ENCODE measurements around the gene TMEM244.

The TMEM244 gene

GRCh38 chr6:129857838-129858237 is 3.3 kb downstream of the TMEM244 start:
- H3K4me3 ChIP-seq (ENCODE audit: low read depth, low read length) = no peak overlapping the region
- H3K27ac ChIP-seq = no peak overlapping the region
- in situ Hi-C loops (cut with HindIII; ENCODE audit: low pct_ligation_motif_present, low sequenced_read_pairs) = no loop called here
- no peak for TF ChIP-seq CTCF (IDR thresholded peaks at IDR 0.05; ENCODE audit: low read depth, low read length, missing control alignments)
- no peaks in the 10 kb centered on the region for H3K36me3 ChIP-seq (replicated peaks)
- DNase-seq = no peak
- no peaks in the 10 kb centered on the region for H3K27me3 ChIP-seq (replicated peaks)

GRCh38 chr6:129853996-129854711 is 7.0 kb downstream of the TMEM244 start:
- in situ Hi-C loops (cut with HindIII; ENCODE audit: low pct_ligation_motif_present, low sequenced_read_pairs) = no loop called here
- no peaks in the 10 kb centered on the region for H3K27me3 ChIP-seq (replicated peaks)
- H3K27ac ChIP-seq = no peak overlapping the region
- TF ChIP-seq CTCF (IDR thresholded peaks at IDR 0.05; ENCODE audit: low read depth, low read length, missing control alignments) = no peak
- peak; percentile 9 for DNase-seq
- H3K36me3 ChIP-seq (replicated peaks) = no peaks in the 10 kb centered on the region
- H3K4me3 ChIP-seq (ENCODE audit: low read depth, low read length) = no peak overlapping the region

GRCh38 chr6:129852257-129852858 is 8.8 kb downstream of the TMEM244 start:
- DNase-seq = peak; percentile 34

GRCh38 chr6:129849456-129849855 is 11.7 kb downstream of the TMEM244 start:
- no peak for TF ChIP-seq CTCF (IDR thresholded peaks at IDR 0.05; ENCODE audit: low read depth, low read length, missing control alignments)
- H3K36me3 ChIP-seq (replicated peaks) = no peaks in the 10 kb centered on the region
- peak; percentile 70 for DNase-seq
- H3K27me3 ChIP-seq (replicated peaks) = no peaks in the 10 kb centered on the region
- no peak overlapping the region for H3K4me3 ChIP-seq (ENCODE audit: low read depth, low read length)
- in situ Hi-C loops (cut with HindIII; ENCODE audit: low pct_ligation_motif_present, low sequenced_read_pairs) = no loop called here
- no peak overlapping the region for H3K27ac ChIP-seq

More at GRCh38 chr6:129852257-129852858, 8.8 kb downstream of the TMEM244 start:
- in situ Hi-C loops (cut with HindIII; ENCODE audit: low pct_ligation_motif_present, low sequenced_read_pairs) = no loop called here
- no peak for TF ChIP-seq CTCF (IDR thresholded peaks at IDR 0.05; ENCODE audit: low read depth, low read length, missing control alignments)
- H3K4me3 ChIP-seq (ENCODE audit: low read depth, low read length) = no peak overlapping the region
- no peaks in the 10 kb centered on the region for H3K27me3 ChIP-seq (replicated peaks)
- H3K36me3 ChIP-seq (replicated peaks) = no peaks in the 10 kb centered on the region
- no peak overlapping the region for H3K27ac ChIP-seq

- no peaks in the 10 kb centered on the region for H3K27me3 ChIP-seq (replicated peaks)
- H3K4me3 ChIP-seq (ENCODE audit: low read depth, low read length) = no peak overlapping the region
- H3K27ac ChIP-seq = no peak overlapping the region
- in situ Hi-C loops (cut with HindIII; ENCODE audit: low pct_ligation_motif_present, low sequenced_read_pairs) = no loop called here
- no peak for DNase-seq
- no peak for TF ChIP-seq CTCF (IDR thresholded peaks at IDR 0.05; ENCODE audit: low read depth, low read length, missing control alignments)
- H3K36me3 ChIP-seq (replicated peaks) = no peaks in the 10 kb centered on the region
These were observed 14.4 kb downstream of the TMEM244 start for GRCh38 chr6:129846761-129847160.
